SIG-M5 treated with dmso at 0.1 percent for 504 hours (cell line): ENCODE data around the gene RETREG3.
"Not testable (repeated sequence)": the region's sequence is repeated elsewhere in the genome, so short reads cannot be mapped to it uniquely, and the experiment has no call there.

Experiments
- DNase-seq: peaks from one replicate; lab custom pipeline; 2025; ENCODE audit not compliant: unreplicated experiment; lab: John Stamatoyannopoulos, UW

RETREG3 gene

GRCh38 chr17:42553161-42553818 lies 55.9 kb downstream of the RETREG3 start:
- DNase-seq, result no peak

GRCh38 chr17:42552736-42553135 lies 56.4 kb downstream of the RETREG3 start, which contains the start of gene HSD17B1:
Gene HSD17B1, plus strand, starts transcription at chr17:42552923. Its CDS starts 11 bp downstream, at chr17:42552934.
- not testable (repeated sequence) for DNase-seq

GRCh38 chr17:42548993-42549755 lies 60.0 kb downstream of the RETREG3 start:
- DNase-seq, result no peak

GRCh38 chr17:42548070-42548837 lies 60.9 kb downstream of the RETREG3 start:
- no peak for DNase-seq

GRCh38 chr17:42547698-42548069 lies 61.5 kb downstream of the RETREG3 start:
- no peak for DNase-seq

- DNase-seq, result no peak
These were observed 62.1 kb downstream of the RETREG3 start for GRCh38 chr17:42547001-42547461.

- DNase-seq, result not testable (repeated sequence)
These were observed 63.2 kb downstream of the RETREG3 start for GRCh38 chr17:42545755-42546505.

GRCh38 chr17:42544874-42545283 lies 64.3 kb downstream of the RETREG3 start:
- no peak for DNase-seq

- DNase-seq, result no peak
These were observed 65.7 kb downstream of the RETREG3 start for GRCh38 chr17:42543190-42544079.

GRCh38 chr17:42541041-42541833 lies 67.9 kb downstream of the RETREG3 start:
- no peak for DNase-seq

DNA sequence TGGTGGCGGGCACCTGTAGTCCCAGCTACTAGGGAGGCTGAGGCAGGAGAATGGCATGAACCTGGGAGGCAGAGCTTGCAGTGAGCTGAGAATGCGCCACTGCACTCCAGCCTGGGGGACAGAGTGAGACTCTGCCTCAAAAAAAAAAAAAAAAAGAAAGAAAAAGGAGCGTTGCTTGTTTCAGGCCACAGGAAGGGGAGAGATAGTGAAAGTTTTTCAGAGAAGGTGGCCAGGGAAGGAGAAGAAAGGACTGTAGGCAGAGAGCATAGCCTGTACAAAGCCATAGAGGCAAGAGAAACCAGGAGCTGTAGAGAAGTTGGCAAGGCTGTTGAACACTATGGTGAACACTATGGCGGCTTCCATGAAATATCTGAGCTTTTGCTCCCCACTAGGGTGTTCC lies 68.6 kb downstream of the RETREG3 start:
- not testable (repeated sequence) for DNase-seq

DNA sequence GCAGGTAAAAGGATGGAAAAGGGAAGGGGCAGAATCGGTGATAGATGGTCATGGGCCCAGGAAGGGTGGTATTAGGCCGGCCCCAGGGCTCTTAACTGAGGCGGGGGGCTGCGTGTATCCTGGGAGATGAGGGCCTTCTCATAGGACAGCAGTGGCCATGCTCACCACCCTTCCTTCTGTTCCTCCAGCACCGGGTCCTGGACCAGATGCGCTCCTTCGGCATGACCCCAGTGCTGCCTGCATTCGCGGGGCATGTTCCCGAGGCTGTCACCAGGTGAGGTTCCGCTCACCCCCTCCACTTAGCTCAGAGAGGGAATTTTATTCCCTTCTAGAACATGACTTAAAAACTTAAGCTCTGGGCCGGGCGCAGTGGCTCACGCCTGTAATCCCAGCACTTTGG lies 70.7 kb downstream of the RETREG3 start:
- DNase-seq, result no peak

GRCh38 chr17:42537826-42538451 lies 71.2 kb downstream of the RETREG3 start:
- no peak for DNase-seq

- no peak for DNase-seq
These were observed 71.9 kb downstream of the RETREG3 start for GRCh38 chr17:42537156-42537805.

GRCh38 chr17:42536372-42537155 lies 72.6 kb downstream of the RETREG3 start:
- DNase-seq, result peak; percentile 71

DNA sequence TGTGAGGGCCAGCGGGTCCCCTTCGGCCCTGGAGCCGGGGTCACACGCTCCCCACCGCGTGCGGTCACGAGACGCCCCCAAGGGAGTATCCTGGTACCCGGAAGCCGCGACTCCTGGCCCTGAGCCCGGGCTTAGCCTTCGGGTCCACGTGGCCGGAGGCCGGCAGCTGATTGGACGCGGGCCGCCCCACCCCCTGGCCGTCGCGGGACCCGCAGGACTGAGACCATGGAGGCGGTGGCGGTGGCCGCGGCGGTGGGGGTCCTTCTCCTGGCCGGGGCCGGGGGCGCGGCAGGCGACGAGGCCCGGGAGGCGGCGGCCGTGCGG lies 73.2 kb downstream of the RETREG3 start, which contains the start of gene NAGLU:
Gene NAGLU, plus strand, starts transcription at position 194 of the 324 bp plus-strand sequence. Its CDS starts 32 bp downstream, at position 226.
- DNase-seq, result peak; percentile 90
